Measurements from ENCODE around the gene EIF2B4.

EIF2B4 gene

DNA sequence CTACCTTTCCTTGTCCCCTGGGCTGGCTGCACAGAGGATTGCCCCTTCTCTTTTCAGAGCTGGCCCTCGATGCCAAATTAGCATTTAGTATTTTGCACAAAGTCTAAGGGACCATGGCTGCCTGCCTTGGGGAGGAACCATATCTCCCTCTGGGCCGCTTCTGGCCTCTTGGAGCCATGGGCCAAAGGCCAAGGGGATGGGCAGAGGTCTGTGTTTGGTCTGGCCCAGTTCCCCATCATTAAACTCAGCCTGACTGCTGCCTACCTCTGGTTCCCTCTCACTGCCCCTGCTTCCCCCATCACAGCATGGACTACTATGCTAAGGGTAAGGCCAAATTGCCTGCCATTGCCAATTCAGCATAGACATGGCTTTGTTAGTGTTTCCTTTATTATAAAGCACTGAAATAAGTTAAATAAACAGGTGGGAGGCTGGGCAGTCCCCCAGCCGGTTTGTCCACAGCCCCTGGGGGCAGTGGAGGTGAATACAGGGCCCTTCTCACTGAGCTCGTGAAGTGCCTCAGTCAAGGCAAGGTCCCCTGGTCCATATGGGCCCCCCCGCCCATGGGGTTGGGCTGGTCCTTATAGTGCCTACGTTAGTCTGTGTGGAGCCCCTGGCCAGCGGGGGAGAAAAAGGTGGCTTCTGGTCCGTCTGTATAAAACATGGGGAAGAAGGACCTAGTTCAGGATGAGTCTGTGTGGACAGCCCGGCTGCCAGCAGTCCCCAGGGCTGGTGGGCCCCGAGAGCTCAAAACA lies 6.9 kb upstream of the EIF2B4 start:
- H3K79me2 ChIP-seq (ENCODE audit: control insufficient read depth, insufficient read depth, low read length, unreplicated experiment) = peaks cover 27% of the 10 kb centered on the region
- H3K4me3 ChIP-seq (ENCODE audit: low read depth, low read length) = no peak overlapping the region
- peaks cover 18% of the 10 kb centered on the region for H3K36me3 ChIP-seq (ENCODE audit: insufficient read depth, low read length)
- H2AFZ ChIP-seq (ENCODE audit: low read length, unreplicated experiment) = no peak overlapping the region
- H3K27me3 ChIP-seq (ENCODE audit: insufficient read depth, low read length) = no peaks in the 10 kb centered on the region
- no peak overlapping the region for H3K27ac ChIP-seq (ENCODE audit: low read depth, low read length)
- H3K4me1 ChIP-seq (ENCODE audit: control insufficient read depth, insufficient read depth, low read length, unreplicated experiment) = peaks cover 32% of the 10 kb centered on the region

DNA sequence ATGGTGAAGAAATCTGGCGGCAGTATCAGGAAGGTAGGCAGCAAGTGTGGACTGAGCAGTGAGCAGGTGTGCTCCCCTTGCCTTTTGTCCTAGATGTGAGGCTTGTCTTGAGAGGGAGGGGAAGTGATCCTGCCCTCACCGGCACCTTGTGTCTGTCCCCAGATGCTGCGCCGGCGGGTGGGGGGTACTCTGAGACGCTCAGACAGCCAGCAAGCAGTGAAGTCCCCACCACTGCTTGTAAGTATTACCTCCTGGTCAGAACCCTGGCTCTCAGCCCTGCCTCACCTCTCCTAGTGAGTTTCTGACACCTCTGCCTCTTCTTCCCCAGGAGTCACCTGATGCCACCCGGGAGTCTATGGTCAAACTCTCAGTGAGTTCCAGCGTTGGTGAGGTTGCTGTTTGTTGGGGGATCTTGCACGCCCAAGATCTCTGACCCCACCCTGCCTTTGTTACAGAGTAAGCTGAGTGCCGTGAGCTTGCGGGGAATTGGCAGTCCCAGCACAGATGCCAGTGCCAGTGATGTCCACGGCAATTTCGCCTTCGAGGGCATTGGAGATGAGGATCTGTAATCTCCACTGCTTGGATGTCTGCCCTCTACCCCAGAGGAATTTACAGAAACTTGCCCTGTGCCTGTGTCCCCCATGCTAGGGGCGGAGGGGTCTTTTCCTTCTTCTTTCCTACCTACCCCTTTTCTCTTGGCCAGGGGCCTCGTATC lies 6.2 kb upstream of the EIF2B4 start:
- Histone ChIP-seq H3K4me1 (ENCODE audit: control insufficient read depth, insufficient read depth, low read length, unreplicated experiment) (peaks cover 33% of the 10 kb centered on the region), H3K36me3 (ENCODE audit: insufficient read depth, low read length) (peaks cover 17% of the 10 kb centered on the region)

DNA sequence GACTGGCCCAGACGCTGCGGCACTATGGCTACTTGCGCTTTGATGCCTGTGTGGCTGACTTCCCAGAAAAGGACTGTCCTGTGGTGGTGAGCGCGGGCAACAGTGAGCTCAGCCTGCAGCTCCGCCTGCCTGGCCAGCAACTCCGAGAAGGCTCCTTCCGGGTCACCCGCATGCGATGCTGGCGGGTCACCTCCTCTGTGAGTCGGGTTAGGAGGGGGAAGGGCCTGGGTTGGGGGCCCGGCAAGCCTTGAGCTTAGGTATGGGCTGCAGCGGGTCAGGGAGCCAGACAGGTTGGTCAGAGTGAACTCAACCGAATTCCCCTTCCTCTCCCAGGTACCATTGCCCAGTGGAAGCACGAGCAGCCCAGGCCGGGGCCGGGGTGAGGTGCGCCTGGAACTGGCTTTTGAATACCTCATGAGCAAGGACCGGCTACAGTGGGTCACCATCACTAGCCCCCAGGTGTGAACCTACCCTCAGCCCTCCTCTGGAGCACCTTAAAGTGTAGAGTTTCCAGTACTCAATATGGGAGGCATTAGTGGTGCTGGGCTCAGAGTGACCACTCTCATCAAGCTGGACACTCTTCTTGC lies 5.5 kb upstream of the EIF2B4 start:
- Histone ChIP-seq H3K27ac (ENCODE audit: low read depth, low read length) (no peak overlapping the region), H3K4me1 (ENCODE audit: control insufficient read depth, insufficient read depth, low read length, unreplicated experiment) (peaks cover 28% of the 10 kb centered on the region), H3K79me2 (ENCODE audit: control insufficient read depth, insufficient read depth, low read length, unreplicated experiment) (peaks cover 42% of the 10 kb centered on the region), H3K4me3 (ENCODE audit: low read depth, low read length) (no peak overlapping the region), H3K36me3 (ENCODE audit: insufficient read depth, low read length) (peaks cover 14% of the 10 kb centered on the region), H3K27me3 (ENCODE audit: insufficient read depth, low read length) (no peaks in the 10 kb centered on the region), H2AFZ (ENCODE audit: low read length, unreplicated experiment) (no peak overlapping the region)

More for the DNA sequence above, 6.2 kb upstream of the EIF2B4 start:
- H3K79me2 ChIP-seq (ENCODE audit: control insufficient read depth, insufficient read depth, low read length, unreplicated experiment) = peaks cover 35% of the 10 kb centered on the region
- no peak overlapping the region for H3K27ac ChIP-seq (ENCODE audit: low read depth, low read length)
- H3K27me3 ChIP-seq (ENCODE audit: insufficient read depth, low read length) = no peaks in the 10 kb centered on the region
- H3K4me3 ChIP-seq (ENCODE audit: low read depth, low read length) = no peak overlapping the region
- no peak overlapping the region for H2AFZ ChIP-seq (ENCODE audit: low read length, unreplicated experiment)

DNA sequence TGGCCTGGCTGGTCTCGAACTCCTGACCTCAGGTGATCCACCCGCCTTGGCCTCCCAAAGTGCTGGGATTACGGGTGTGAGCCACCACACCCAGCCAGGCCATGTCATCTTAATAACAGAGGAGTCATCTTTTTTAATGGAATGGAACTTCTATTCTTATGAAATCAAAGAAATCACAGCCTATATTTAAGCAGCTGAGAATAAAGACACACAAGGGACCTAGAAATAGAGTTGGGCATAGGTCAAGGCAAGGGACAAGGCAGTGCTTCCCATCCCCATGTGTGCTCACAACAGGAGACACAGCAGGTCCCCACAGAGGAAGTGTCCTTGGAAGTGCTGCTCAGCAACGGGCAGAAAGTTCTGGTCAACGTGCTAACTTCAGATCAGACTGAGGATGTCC lies 3.4 kb upstream of the EIF2B4 start:
- no peaks in the 10 kb centered on the region for H3K27me3 ChIP-seq (ENCODE audit: insufficient read depth, low read length)

DNA sequence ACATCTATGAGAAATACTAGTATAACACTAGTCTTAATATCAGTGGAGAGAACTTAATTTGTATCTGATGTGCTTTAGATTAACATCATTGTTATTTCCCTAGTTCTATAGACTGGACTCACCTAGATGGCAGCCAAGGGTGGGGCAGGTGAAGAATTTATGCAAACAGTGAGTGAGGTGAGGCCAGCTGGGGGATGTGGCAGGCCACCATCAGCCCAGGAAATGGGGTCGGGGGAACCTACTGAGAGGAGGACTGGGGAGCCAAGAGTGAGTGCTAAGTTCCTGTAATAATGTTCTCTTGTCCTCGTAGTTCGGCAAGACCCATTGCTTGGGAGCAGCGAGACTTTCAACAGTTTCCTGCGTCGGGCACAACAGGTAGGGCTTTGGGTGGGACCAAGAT lies 2.8 kb upstream of the EIF2B4 start:
- H3K79me2 ChIP-seq (ENCODE audit: control insufficient read depth, insufficient read depth, low read length, unreplicated experiment) = peaks cover 43% of the 10 kb centered on the region
- H3K36me3 ChIP-seq (ENCODE audit: insufficient read depth, low read length) = peaks cover 13% of the 10 kb centered on the region

More for the DNA sequence above, 3.4 kb upstream of the EIF2B4 start:
- H3K79me2 ChIP-seq (ENCODE audit: control insufficient read depth, insufficient read depth, low read length, unreplicated experiment) = peaks cover 39% of the 10 kb centered on the region
- H3K4me3 ChIP-seq (ENCODE audit: low read depth, low read length) = no peak overlapping the region
- H3K27ac ChIP-seq (ENCODE audit: low read depth, low read length) = no peak overlapping the region
- peaks cover 15% of the 10 kb centered on the region for H3K36me3 ChIP-seq (ENCODE audit: insufficient read depth, low read length)
- peaks cover 25% of the 10 kb centered on the region for H3K4me1 ChIP-seq (ENCODE audit: control insufficient read depth, insufficient read depth, low read length, unreplicated experiment)
- H2AFZ ChIP-seq (ENCODE audit: low read length, unreplicated experiment) = no peak overlapping the region

DNA sequence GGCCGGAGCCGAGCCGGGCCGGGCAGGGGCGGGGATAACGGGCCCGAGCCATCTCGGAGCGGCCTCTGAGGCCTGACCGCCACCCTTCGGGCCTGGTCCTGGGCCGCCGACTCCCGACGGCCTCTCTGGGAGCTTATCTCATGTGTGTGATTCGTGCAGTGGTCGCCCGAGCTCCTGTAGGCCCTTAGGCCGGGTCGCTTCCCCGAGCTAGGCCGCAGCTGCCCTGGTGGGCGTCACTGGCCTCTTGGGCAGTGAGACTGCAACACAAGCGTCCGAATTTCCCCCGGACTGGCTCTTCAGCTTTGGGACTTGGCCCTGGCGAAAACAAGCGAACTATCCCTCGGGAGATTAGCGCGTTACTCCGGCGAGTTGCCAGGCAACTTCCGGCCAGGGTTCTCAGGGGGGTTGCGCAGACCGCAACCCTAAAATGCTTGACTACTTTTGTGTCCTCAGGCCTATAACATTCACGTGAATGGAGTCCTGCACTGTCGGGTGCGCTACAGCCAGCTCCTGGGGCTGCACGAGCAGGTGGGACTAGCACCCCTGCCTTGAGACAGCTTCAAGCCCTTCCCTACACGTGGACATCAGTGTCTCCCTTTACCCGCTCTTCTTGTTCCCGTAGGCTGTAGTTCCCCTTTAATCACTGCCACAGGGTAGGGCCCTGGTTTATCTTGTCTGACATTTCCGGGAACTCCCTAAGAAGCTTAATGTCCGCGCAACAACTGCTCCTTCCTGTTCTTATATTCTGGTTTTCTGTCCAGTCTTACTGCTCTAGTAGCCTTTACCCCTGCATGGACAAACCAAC lies 880 bp upstream of the EIF2B4 start:
- Histone ChIP-seq H3K27ac (ENCODE audit: low read depth, low read length) (peak overlapping the region; percentile 70), H3K4me1 (ENCODE audit: control insufficient read depth, insufficient read depth, low read length, unreplicated experiment) (peaks cover 29% of the 10 kb centered on the region), H3K79me2 (ENCODE audit: control insufficient read depth, insufficient read depth, low read length, unreplicated experiment) (peaks cover 43% of the 10 kb centered on the region), H2AFZ (ENCODE audit: low read length, unreplicated experiment) (no peak overlapping the region), H3K27me3 (ENCODE audit: insufficient read depth, low read length) (no peaks in the 10 kb centered on the region), H3K36me3 (ENCODE audit: insufficient read depth, low read length) (peaks cover 29% of the 10 kb centered on the region), H3K4me3 (ENCODE audit: low read depth, low read length) (peak overlapping the region; percentile 86)

More for the DNA sequence above, 2.8 kb upstream of the EIF2B4 start:
- Histone ChIP-seq H3K27ac (ENCODE audit: low read depth, low read length) (no peak overlapping the region), H3K4me3 (ENCODE audit: low read depth, low read length) (peak overlapping the region; percentile 86; the same call in 1 of the 2 replicates), H2AFZ (ENCODE audit: low read length, unreplicated experiment) (no peak overlapping the region), H3K4me1 (ENCODE audit: control insufficient read depth, insufficient read depth, low read length, unreplicated experiment) (peaks cover 29% of the 10 kb centered on the region), H3K27me3 (ENCODE audit: insufficient read depth, low read length) (no peaks in the 10 kb centered on the region)

DNA sequence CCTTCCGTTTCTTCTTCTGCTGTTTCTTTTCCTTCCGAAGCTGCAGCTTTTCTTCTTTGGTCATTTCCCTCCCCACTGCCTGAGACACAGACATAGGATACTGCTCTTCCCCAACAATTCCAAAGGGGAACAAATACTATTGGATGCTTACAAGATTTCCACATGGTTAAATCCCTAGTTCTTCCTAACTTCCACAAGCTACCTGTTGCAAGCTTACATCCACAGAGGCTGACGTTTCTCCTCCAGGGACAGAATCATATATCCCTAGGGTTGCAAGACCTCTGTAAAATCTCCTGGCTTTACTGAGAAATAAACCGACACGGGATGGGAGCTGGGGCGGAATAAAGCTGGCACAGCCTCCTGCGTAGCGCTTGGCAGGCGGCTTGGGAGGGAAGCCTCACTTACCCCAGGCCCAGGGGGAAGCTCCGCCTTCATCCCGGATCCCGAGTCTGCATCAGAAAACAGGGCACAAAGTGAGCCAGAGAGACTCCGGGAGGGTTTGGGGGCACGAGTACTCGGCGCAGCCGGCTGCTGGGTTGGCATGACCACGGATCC lies 590 bp downstream of the EIF2B4 start:
- Histone ChIP-seq H3K27ac (ENCODE audit: low read depth, low read length) (peak overlapping the region; percentile 49), H3K4me3 (ENCODE audit: low read depth, low read length) (peak overlapping the region; percentile 86), H2AFZ (ENCODE audit: low read length, unreplicated experiment) (peak overlapping the region; percentile 63), H3K4me1 (ENCODE audit: control insufficient read depth, insufficient read depth, low read length, unreplicated experiment) (peaks cover 29% of the 10 kb centered on the region), H3K36me3 (ENCODE audit: insufficient read depth, low read length) (peaks cover 30% of the 10 kb centered on the region), H3K79me2 (ENCODE audit: control insufficient read depth, insufficient read depth, low read length, unreplicated experiment) (peaks cover 43% of the 10 kb centered on the region), H3K27me3 (ENCODE audit: insufficient read depth, low read length) (no peaks in the 10 kb centered on the region)

DNA sequence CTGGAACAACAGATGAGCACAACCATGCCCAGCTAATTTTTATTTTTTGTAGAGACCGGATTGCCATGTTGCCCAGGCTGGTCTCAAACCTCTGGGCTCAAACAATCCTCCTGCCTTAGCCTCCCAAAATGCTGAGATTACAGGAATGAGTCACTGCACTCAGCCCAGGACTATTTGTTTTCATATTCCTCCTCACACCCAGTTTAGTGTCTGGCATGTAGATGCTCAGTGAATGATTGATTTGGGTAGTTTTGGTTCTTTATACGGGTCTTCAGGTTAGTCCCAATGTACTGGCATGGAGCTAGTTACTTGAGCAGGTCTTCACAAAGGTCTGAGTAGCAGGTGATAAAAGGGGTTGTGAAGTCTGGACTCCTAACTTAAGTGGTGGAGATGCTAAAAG lies 6.2 kb downstream of the EIF2B4 start:
- H3K36me3 ChIP-seq (ENCODE audit: insufficient read depth, low read length) = peaks cover 27% of the 10 kb centered on the region; the same call in 1 of the 2 replicates
- H3K27ac ChIP-seq (ENCODE audit: low read depth, low read length) = no peak overlapping the region
- H3K4me1 ChIP-seq (ENCODE audit: control insufficient read depth, insufficient read depth, low read length, unreplicated experiment) = peaks cover 7% of the 10 kb centered on the region
- H2AFZ ChIP-seq (ENCODE audit: low read length, unreplicated experiment) = no peak overlapping the region
- no peaks in the 10 kb centered on the region for H3K27me3 ChIP-seq (ENCODE audit: insufficient read depth, low read length)
- H3K79me2 ChIP-seq (ENCODE audit: control insufficient read depth, insufficient read depth, low read length, unreplicated experiment) = peaks cover 10% of the 10 kb centered on the region
- no peak overlapping the region for H3K4me3 ChIP-seq (ENCODE audit: low read depth, low read length)

DNA sequence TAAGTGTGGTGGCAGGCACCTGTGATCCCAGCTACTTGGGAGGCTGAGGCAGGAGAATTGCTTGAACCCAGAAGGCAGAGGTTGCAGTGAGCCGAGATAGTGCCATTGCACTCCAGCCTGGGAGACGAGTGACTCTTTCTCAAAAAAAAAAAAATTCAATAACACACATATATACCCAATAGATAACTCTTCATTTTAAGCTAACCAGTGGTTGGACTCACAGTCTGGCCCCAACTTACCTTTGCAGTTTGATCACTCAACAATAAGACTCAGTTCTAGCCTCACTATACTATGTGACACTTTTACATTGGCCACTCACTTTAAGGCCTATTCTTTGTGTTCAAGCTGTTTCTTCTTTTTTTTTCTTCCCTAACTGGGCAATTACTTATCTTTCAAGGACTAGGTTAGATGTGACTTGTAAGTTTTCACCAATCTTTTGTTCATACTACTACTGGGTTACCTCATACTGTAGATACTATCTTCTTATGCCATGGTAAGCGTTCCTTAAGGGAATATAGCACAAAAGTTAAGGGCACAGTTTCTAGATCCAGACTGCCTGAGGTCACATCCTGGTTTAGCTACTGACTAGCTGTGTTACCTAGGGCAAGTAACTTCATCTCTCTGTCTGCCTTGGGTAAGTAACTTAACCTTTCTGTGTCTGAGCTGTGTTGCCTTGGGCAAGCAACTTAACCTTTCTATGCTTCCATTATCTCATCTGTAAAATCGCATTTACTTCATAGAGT lies 7.3 kb downstream of the EIF2B4 start:
- Histone ChIP-seq H3K36me3 (ENCODE audit: insufficient read depth, low read length) (peaks cover 23% of the 10 kb centered on the region; the same call in 1 of the 2 replicates), H3K4me3 (ENCODE audit: low read depth, low read length) (no peak overlapping the region), H3K79me2 (ENCODE audit: control insufficient read depth, insufficient read depth, low read length, unreplicated experiment) (peaks cover 11% of the 10 kb centered on the region), H3K27me3 (ENCODE audit: insufficient read depth, low read length) (no peaks in the 10 kb centered on the region), H3K27ac (ENCODE audit: low read depth, low read length) (no peak overlapping the region), H2AFZ (ENCODE audit: low read length, unreplicated experiment) (no peak overlapping the region), H3K4me1 (ENCODE audit: control insufficient read depth, insufficient read depth, low read length, unreplicated experiment) (peaks cover 5% of the 10 kb centered on the region)
